Smooth muscle cell of the brain vasculature (primary cell): ENCODE data around the gene EYS.
A peak's percentile ranks its signal among the peaks of the same experiment; 100 is the strongest.
"Not testable (repeated sequence)": the region's sequence is repeated elsewhere in the genome, so short reads cannot be mapped to it uniquely, and the experiment has no call there.

ENCODE experiments used
- DNase-seq: peaks from one replicate; pipeline ENCODE4 v3.0.0-alpha.2; 2012; ENCODE audit warnings: low read depth, low spot score

Gene EYS

GRCh38 chr6:63798378-63798777, 1908.6 kb downstream of the EYS start:
- DNase-seq = no peak

GRCh38 chr6:63797721-63798120, 1909.3 kb downstream of the EYS start:
- DNase-seq = no peak

- DNase-seq = no peak
Observed at GRCh38 chr6:63795826-63796225, 1911.2 kb downstream of the EYS start.

- no peak for DNase-seq
Observed at GRCh38 chr6:63795006-63795405, 1912.0 kb downstream of the EYS start.

- DNase-seq = no peak
Observed at GRCh38 chr6:63793465-63794137, 1913.4 kb downstream of the EYS start.

- DNase-seq = no peak
Observed at GRCh38 chr6:63792736-63793464, 1914.1 kb downstream of the EYS start.

- no peak for DNase-seq
Observed at GRCh38 chr6:63790334-63790733, 1916.7 kb downstream of the EYS start.

GRCh38 chr6:63789699-63790098, 1917.3 kb downstream of the EYS start:
- no peak for DNase-seq

- no peak for DNase-seq
Observed at GRCh38 chr6:63788569-63788968, 1918.5 kb downstream of the EYS start.

- no peak for DNase-seq
Observed at GRCh38 chr6:63787021-63787420, 1920.0 kb downstream of the EYS start.

GRCh38 chr6:63785006-63785405, 1922.0 kb downstream of the EYS start:
- no peak for DNase-seq

GRCh38 chr6:63783096-63783495, 1923.9 kb downstream of the EYS start:
- DNase-seq = no peak

- no peak for DNase-seq
Observed at GRCh38 chr6:63774961-63775360, 1932.1 kb downstream of the EYS start.

- no peak for DNase-seq
Observed at GRCh38 chr6:63773200-63773599, 1933.8 kb downstream of the EYS start.

- no peak for DNase-seq
Observed at GRCh38 chr6:63765828-63766227, 1941.2 kb downstream of the EYS start.

- peak; percentile 31 for DNase-seq
Observed at GRCh38 chr6:63764318-63764916, 1942.6 kb downstream of the EYS start.

- DNase-seq = no peak
Observed at GRCh38 chr6:63760199-63760598, 1946.8 kb downstream of the EYS start.

- no peak for DNase-seq
Observed at GRCh38 chr6:63759605-63760105, 1947.4 kb downstream of the EYS start.

- no peak for DNase-seq
Observed at GRCh38 chr6:63757826-63758225, 1949.2 kb downstream of the EYS start.

GRCh38 chr6:63757275-63757674, 1949.8 kb downstream of the EYS start:
- DNase-seq = not testable (repeated sequence)

- DNase-seq = no peak
Observed at GRCh38 chr6:63750400-63750799, 1956.6 kb downstream of the EYS start.

GRCh38 chr6:63745784-63746183, 1961.2 kb downstream of the EYS start:
- DNase-seq = no peak

- no peak for DNase-seq
Observed at GRCh38 chr6:63744810-63745209, 1962.2 kb downstream of the EYS start.
